ENCODE results near the gene VTA1. TPM values are rescaled to one million over a fixed set of nuclear protein-coding genes. Genes with fewer than 3 reads are reported as not detected.
"Not testable (repeated sequence)": the region's sequence is repeated elsewhere in the genome, so short reads cannot be mapped to it uniquely, and the experiment has no call there.

The VTA1 gene
- total RNA-seq, 3 donors from 2014 or later = 31.8 to 58.8 (median 40.2) TPM

GRCh38 chr6:142155895-142156757, 9.1 kb downstream of the VTA1 start:
- intact Hi-C loops (cut with DNase I; ENCODE audit: low total_unique reads) = no loop called here
- Histone ChIP-seq H3K4me3 (no peak overlapping the region), H3K27me3 (no peaks in the 10 kb centered on the region), H3K27ac (no peak overlapping the region), H3K9me3 (no peaks in the 10 kb centered on the region), H3K4me1 (peaks cover 0 to 3% of the 10 kb centered on the region in 2 donors), H3K36me3 (no peaks in the 10 kb centered on the region)
- no peak for DNase-seq (ENCODE audit: low spot score in 2 of 2)
- no peak for TF ChIP-seq POLR2A (IDR thresholded peaks at IDR 0.05)
- peak in 2 of 3 donors; percentile 30 to 38 for TF ChIP-seq CTCF (IDR thresholded peaks at IDR 0.05)

GRCh38 chr6:142156758-142157068, 9.7 kb downstream of the VTA1 start:
- intact Hi-C loops (cut with DNase I; ENCODE audit: low total_unique reads); H3K9me3 ChIP-seq; DNase-seq (ENCODE audit: low spot score in 2 of 2): not testable (repeated sequence)

GRCh38 chr6:142162780-142163179, 15.7 kb downstream of the VTA1 start:
- H3K36me3 ChIP-seq = peaks cover 4% of the 10 kb centered on the region
- no peak for TF ChIP-seq POLR2A (IDR thresholded peaks at IDR 0.05)
- TF ChIP-seq CTCF (IDR thresholded peaks at IDR 0.05) = no peak
- no peaks in the 10 kb centered on the region for H3K9me3 ChIP-seq
- no peak overlapping the region for H3K27ac ChIP-seq
- DNase-seq (ENCODE audit: low spot score in 2 of 2) = no peak
- intact Hi-C loops (cut with DNase I; ENCODE audit: low total_unique reads) = no loop called here
- H3K4me1 ChIP-seq = no peaks in the 10 kb centered on the region
- H3K27me3 ChIP-seq = no peaks in the 10 kb centered on the region
- H3K4me3 ChIP-seq = no peak overlapping the region

More at GRCh38 chr6:142156758-142157068, 9.7 kb downstream of the VTA1 start:
- not testable (repeated sequence) for H3K4me3 ChIP-seq, H3K27me3 ChIP-seq, H3K27ac ChIP-seq, H3K4me1 ChIP-seq, H3K36me3 ChIP-seq

GRCh38 chr6:142165227-142165626, 18.2 kb downstream of the VTA1 start:
- no peak for DNase-seq (ENCODE audit: low spot score in 2 of 2)
- Histone ChIP-seq H3K9me3 (no peaks in the 10 kb centered on the region), H3K27ac (no peak overlapping the region), H3K4me3 (no peak overlapping the region), H3K27me3 (no peaks in the 10 kb centered on the region), H3K4me1 (no peaks in the 10 kb centered on the region), H3K36me3 (peaks cover 4% of the 10 kb centered on the region)
- intact Hi-C loops (cut with DNase I; ENCODE audit: low total_unique reads) = no loop called here
- no peak for TF ChIP-seq CTCF (IDR thresholded peaks at IDR 0.05)
- no peak for TF ChIP-seq POLR2A (IDR thresholded peaks at IDR 0.05)
- no peak for TF ChIP-seq POLR2AphosphoS5 (IDR thresholded peaks at IDR 0.05)

- no peak overlapping the region for H3K4me3 ChIP-seq
These were observed 20.0 kb downstream of the VTA1 start for GRCh38 chr6:142167071-142167470.

More at GRCh38 chr6:142167071-142167470, 20.0 kb downstream of the VTA1 start:
- Histone ChIP-seq H3K27ac (no peak overlapping the region), H3K4me1 (no peaks in the 10 kb centered on the region), H3K9me3 (no peaks in the 10 kb centered on the region), H3K27me3 (no peaks in the 10 kb centered on the region), H3K36me3 (peaks cover 4% of the 10 kb centered on the region)
- TF ChIP-seq POLR2AphosphoS5 (IDR thresholded peaks at IDR 0.05) (no peak), CTCF (IDR thresholded peaks at IDR 0.05) (no peak), POLR2A (IDR thresholded peaks at IDR 0.05) (no peak)
- intact Hi-C loops (cut with DNase I; ENCODE audit: low total_unique reads) = no loop called here
- no peak for DNase-seq (ENCODE audit: low spot score in 2 of 2)
